ENCODE measurements around the gene CNTFR. TPM values are rescaled to one million over a fixed set of nuclear protein-coding genes. Genes with fewer than 3 reads are reported as not detected.
"Not testable (repeated sequence)": the region's sequence is repeated elsewhere in the genome, so short reads cannot be mapped to it uniquely, and the experiment has no call there.

CNTFR gene
- total RNA-seq, 2 donors from 2014 or later = 8.7 to 13.7 TPM

DNA sequence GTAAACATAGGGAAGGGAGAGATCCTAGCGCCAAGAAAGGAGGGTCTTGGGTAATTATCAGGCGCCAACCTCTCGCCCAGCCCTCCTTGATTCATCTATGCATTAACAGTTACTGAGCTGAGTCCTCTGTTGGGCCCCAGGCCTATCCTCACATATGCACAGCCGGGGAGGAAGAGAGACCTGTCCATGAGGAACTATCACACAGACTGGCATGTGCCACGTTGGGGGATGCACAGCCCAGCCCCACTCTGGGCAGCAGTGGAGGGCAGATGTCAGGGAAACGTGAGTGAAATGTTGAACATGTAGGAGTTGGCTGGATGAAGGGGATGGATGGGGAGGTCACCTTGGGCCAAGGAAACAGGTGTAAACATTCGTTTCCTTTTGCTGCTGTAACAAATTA lies 48.0 kb downstream of the CNTFR start:
- DNase-seq (ENCODE audit: low spot score) = no peak
- TF ChIP-seq CTCF (IDR thresholded peaks at IDR 0.05) = no peak
- Histone ChIP-seq H3K9me3 (no peaks in the 10 kb centered on the region), H3K36me3 (no peaks in the 10 kb centered on the region), H3K4me3 (no peak overlapping the region), H3K27ac (no peak overlapping the region), H3K4me1 (ENCODE audit: control insufficient read depth in 1 of 2, low read depth in 2 of 2) (no peaks in the 10 kb centered on the region), H3K27me3 (replicated peaks; ENCODE audit: insufficient read depth) (no peaks in the 10 kb centered on the region)
- no peak for ATAC-seq (ENCODE audit: insufficient number of reproducible peaks, low FRiP score, low read depth)

- ATAC-seq (ENCODE audit: insufficient number of reproducible peaks, low FRiP score, low read depth) (no peak), DNase-seq (ENCODE audit: low spot score) (no peak)
- Histone ChIP-seq H3K27ac (no peak overlapping the region), H3K36me3 (no peaks in the 10 kb centered on the region), H3K4me1 (ENCODE audit: control insufficient read depth in 1 of 2, low read depth in 2 of 2) (no peaks in the 10 kb centered on the region), H3K27me3 (replicated peaks; ENCODE audit: insufficient read depth) (no peaks in the 10 kb centered on the region), H3K4me3 (no peak overlapping the region), H3K9me3 (no peaks in the 10 kb centered on the region)
- TF ChIP-seq CTCF (IDR thresholded peaks at IDR 0.05) = no peak
These were observed 48.7 kb downstream of the CNTFR start for GRCh38 chr9:34540827-34541226.

DNA sequence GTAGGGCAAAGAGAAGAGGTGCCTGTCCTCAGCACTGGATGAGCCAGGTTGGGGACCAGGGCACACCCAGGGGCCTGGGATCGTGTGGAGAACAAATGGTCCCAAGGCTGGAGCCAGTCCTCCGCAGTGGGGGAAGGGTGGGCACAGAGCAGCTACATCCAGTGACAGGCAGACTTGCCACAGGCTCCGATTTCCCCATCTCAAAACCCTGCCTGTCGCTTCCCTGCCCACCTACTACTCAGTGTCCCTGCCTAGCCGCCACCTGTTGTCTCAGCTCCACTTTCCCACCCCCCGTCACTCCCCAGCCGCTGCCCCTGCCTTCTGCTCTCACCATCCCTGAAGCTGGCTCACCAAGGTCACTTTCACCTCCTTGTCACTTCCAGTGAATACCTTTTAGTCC lies 52.8 kb downstream of the CNTFR start:
- H3K4me1 ChIP-seq (ENCODE audit: control insufficient read depth in 1 of 2, low read depth in 2 of 2) = no peaks in the 10 kb centered on the region
- H3K36me3 ChIP-seq = no peaks in the 10 kb centered on the region
- no peak for ATAC-seq (ENCODE audit: insufficient number of reproducible peaks, low FRiP score, low read depth)
- H3K9me3 ChIP-seq = no peaks in the 10 kb centered on the region
- no peaks in the 10 kb centered on the region for H3K27me3 ChIP-seq (replicated peaks; ENCODE audit: insufficient read depth)
- no peak overlapping the region for H3K4me3 ChIP-seq
- no peak overlapping the region for H3K27ac ChIP-seq
- TF ChIP-seq CTCF (IDR thresholded peaks at IDR 0.05) = no peak
- no peak for DNase-seq (ENCODE audit: low spot score)

DNA sequence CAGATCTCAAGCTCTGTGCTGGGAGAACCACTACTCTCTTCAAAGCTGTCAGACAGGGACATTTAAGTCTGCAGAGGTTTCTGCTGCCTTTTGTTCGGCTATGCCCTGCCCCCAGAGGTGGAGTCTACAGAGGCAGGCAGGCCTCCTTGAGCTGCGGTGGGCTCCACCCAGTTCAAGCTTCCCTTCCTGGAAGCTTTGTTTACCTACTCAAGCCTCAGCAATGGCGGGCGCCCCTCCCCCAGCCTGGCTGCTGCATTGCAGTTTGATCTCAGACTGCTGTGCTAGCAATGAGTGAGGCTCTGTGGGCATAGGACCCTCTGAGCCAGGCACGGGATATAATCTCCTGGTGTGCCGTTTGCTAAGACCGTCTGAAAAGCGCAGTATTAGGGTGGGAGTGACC lies 57.5 kb downstream of the CNTFR start:
- H3K4me1 ChIP-seq (ENCODE audit: control insufficient read depth in 1 of 2, low read depth in 2 of 2); DNase-seq (ENCODE audit: low spot score); H3K36me3 ChIP-seq; H3K27ac ChIP-seq; H3K4me3 ChIP-seq; H3K9me3 ChIP-seq; H3K27me3 ChIP-seq (replicated peaks; ENCODE audit: insufficient read depth); ATAC-seq (ENCODE audit: insufficient number of reproducible peaks, low FRiP score, low read depth): not testable (repeated sequence)

- H3K36me3 ChIP-seq = no peaks in the 10 kb centered on the region
- TF ChIP-seq CTCF (IDR thresholded peaks at IDR 0.05) = no peak
- H3K4me1 ChIP-seq (ENCODE audit: control insufficient read depth in 1 of 2, low read depth in 2 of 2) = peaks cover 0 to 14% of the 10 kb centered on the region in 2 donors
- H3K27ac ChIP-seq = no peak overlapping the region
- H3K9me3 ChIP-seq = no peaks in the 10 kb centered on the region
- DNase-seq (ENCODE audit: low spot score) = no peak
- no peak overlapping the region for H3K4me3 ChIP-seq
- no peak for ATAC-seq (ENCODE audit: insufficient number of reproducible peaks, low FRiP score, low read depth)
- H3K27me3 ChIP-seq (replicated peaks; ENCODE audit: insufficient read depth) = no peaks in the 10 kb centered on the region
These were observed 63.5 kb downstream of the CNTFR start for GRCh38 chr9:34526026-34526425.

DNA sequence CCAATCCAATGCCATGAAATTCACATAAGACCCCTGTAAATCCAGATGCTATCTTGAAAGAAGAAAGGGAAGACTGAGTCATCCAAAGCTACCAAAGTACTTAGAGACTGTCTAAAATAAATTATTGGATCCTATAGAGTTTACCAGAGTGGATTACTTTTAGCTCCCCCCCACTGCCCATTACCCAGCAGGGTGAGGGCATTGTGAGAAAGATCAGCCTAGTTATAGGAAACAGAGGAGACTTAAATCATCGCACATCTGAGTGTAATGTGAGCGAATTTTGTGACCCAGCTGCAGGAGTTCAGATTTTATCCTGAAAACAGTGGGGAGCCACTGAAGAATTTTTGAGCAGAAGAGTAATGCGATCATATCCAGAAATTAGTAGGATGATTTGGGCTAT lies 65.2 kb downstream of the CNTFR start:
- DNase-seq (ENCODE audit: low spot score) (no peak), ATAC-seq (ENCODE audit: insufficient number of reproducible peaks, low FRiP score, low read depth) (no peak)
- no peak for TF ChIP-seq CTCF (IDR thresholded peaks at IDR 0.05)

More for the DNA sequence above, 65.2 kb downstream of the CNTFR start:
- peaks cover 0 to 14% of the 10 kb centered on the region in 2 donors for H3K4me1 ChIP-seq (ENCODE audit: control insufficient read depth in 1 of 2, low read depth in 2 of 2)
- H3K27ac ChIP-seq = no peak overlapping the region
- no peaks in the 10 kb centered on the region for H3K36me3 ChIP-seq
- no peaks in the 10 kb centered on the region for H3K27me3 ChIP-seq (replicated peaks; ENCODE audit: insufficient read depth)
- no peak overlapping the region for H3K4me3 ChIP-seq
- no peaks in the 10 kb centered on the region for H3K9me3 ChIP-seq
